Activated naive CD8-positive, alpha-beta T cell treated with anti-CD3 and anti-CD28 coated beads for 36 hours (primary cell): ENCODE data around the gene KLRG1. TPM values are rescaled to one million over a fixed set of nuclear protein-coding genes. Genes with fewer than 3 reads are reported as not detected.

Experiments used
- DNase-seq: peaks from one replicate; pipeline ENCODE4 v3.0.0; 2021
- H3K27ac Mint-ChIP-seq: one replicate; pipeline ENCODE4 v1.8.0; 2022; ENCODE audit warnings: mild to moderate bottlenecking, moderate library complexity, mixed read lengths
- H3K27me3 Mint-ChIP-seq: one replicate; pipeline ENCODE4 v1.8.0; 2022; ENCODE audit warnings: mild to moderate bottlenecking, mixed read lengths
- H3K36me3 Mint-ChIP-seq: one replicate; pipeline ENCODE4 v1.8.0; 2021; ENCODE audit warnings: mild to moderate bottlenecking, mixed read lengths
- H3K4me1 Mint-ChIP-seq: one replicate; pipeline ENCODE4 v1.8.0; 2021; ENCODE audit warnings: mixed read lengths
- H3K4me3 Mint-ChIP-seq: one replicate; pipeline ENCODE4 v1.8.0; 2022; ENCODE audit warnings: mild to moderate bottlenecking, moderate library complexity, mixed read lengths
- H3K9me3 Mint-ChIP-seq: one replicate; pipeline ENCODE4 v1.8.0; 2022; ENCODE audit warnings: mixed read lengths
- total RNA-seq, 2 experiments: library from RNA; stranded (reverse); gene quantifications; one replicate each; pipeline ENCODE4 v1.2.3, GENCODE V29; 2021

Gene KLRG1
- 1 to 10 TPM; 2.2 to 3.7 TPM for total RNA-seq

- H3K27ac Mint-ChIP-seq: peak within 1 kb of the TSS; percentile 4
- no peak within 1 kb of the TSS for H3K4me3 Mint-ChIP-seq
- peaks cover 10% of the 10 kb centered on the region for H3K36me3 Mint-ChIP-seq
- H3K27me3 Mint-ChIP-seq: no peaks in the 10 kb centered on the region
- peaks cover 56% of the 10 kb centered on the region for H3K4me1 Mint-ChIP-seq
- no peak for DNase-seq
- H3K9me3 Mint-ChIP-seq: no peaks in the 10 kb centered on the region
Observed at GRCh38 chr12:8989413-8989812, at the start of gene KLRG1. TSS of gene KLRG1 (plus strand) at chr12:8989546. CDS start at chr12:8989636, 90 bp downstream.

- H3K27ac Mint-ChIP-seq: peak overlapping the region; percentile 22
- peaks cover 20% of the 10 kb centered on the region for H3K36me3 Mint-ChIP-seq
- peaks cover 9% of the 10 kb centered on the region for H3K4me1 Mint-ChIP-seq
- no peak for DNase-seq
- H3K4me3 Mint-ChIP-seq: no peak overlapping the region
- H3K9me3 Mint-ChIP-seq: no peaks in the 10 kb centered on the region
- H3K27me3 Mint-ChIP-seq: no peaks in the 10 kb centered on the region
Observed at GRCh38 chr12:8941691-8942478, 47.5 kb upstream of the KLRG1 start.

- H3K27ac Mint-ChIP-seq: peak overlapping the region; percentile 12
- no peaks in the 10 kb centered on the region for H3K9me3 Mint-ChIP-seq
- H3K4me3 Mint-ChIP-seq: no peak overlapping the region
- peaks cover 28% of the 10 kb centered on the region for H3K36me3 Mint-ChIP-seq
- no peak for DNase-seq
- H3K4me1 Mint-ChIP-seq: peaks cover 16% of the 10 kb centered on the region
- no peaks in the 10 kb centered on the region for H3K27me3 Mint-ChIP-seq
Observed at GRCh38 chr12:8943565-8944186, 45.7 kb upstream of the KLRG1 start.

- peaks cover 37% of the 10 kb centered on the region for H3K36me3 Mint-ChIP-seq
- no peaks in the 10 kb centered on the region for H3K27me3 Mint-ChIP-seq
- H3K9me3 Mint-ChIP-seq: no peaks in the 10 kb centered on the region
- H3K27ac Mint-ChIP-seq: peak overlapping the region; percentile 78
- peak overlapping the region; percentile 100 for H3K4me3 Mint-ChIP-seq
- peaks cover 22% of the 10 kb centered on the region for H3K4me1 Mint-ChIP-seq
- DNase-seq: no peak
Observed at GRCh38 chr12:8946733-8947132, 42.6 kb upstream of the KLRG1 start.

- peaks cover 40% of the 10 kb centered on the region for H3K36me3 Mint-ChIP-seq
- H3K4me3 Mint-ChIP-seq: peak overlapping the region; percentile 100
- peaks cover 3% of the 10 kb centered on the region for H3K9me3 Mint-ChIP-seq
- peaks cover 31% of the 10 kb centered on the region for H3K4me1 Mint-ChIP-seq
- peak overlapping the region; percentile 50 for H3K27ac Mint-ChIP-seq
- no peaks in the 10 kb centered on the region for H3K27me3 Mint-ChIP-seq
- DNase-seq: no peak
Observed at GRCh38 chr12:8947737-8948136, 41.6 kb upstream of the KLRG1 start.

- Mint-ChIP-seq H3K9me3 (peaks cover 8% of the 10 kb centered on the region), H3K4me3 (peak overlapping the region; percentile 100), H3K4me1 (peaks cover 42% of the 10 kb centered on the region), H3K36me3 (peaks cover 47% of the 10 kb centered on the region), H3K27ac (peak overlapping the region; percentile 98), H3K27me3 (no peaks in the 10 kb centered on the region)
- no peak for DNase-seq
Observed at GRCh38 chr12:8948701-8949341, 40.5 kb upstream of the KLRG1 start.

GRCh38 chr12:8949342-8950220, 39.8 kb upstream of the KLRG1 start, which contains the start of gene M6PR:
TSS of gene M6PR (minus strand) at chr12:8949645. CDS start at chr12:8946404, 3,241 bp downstream.
- Mint-ChIP-seq H3K9me3 (peaks cover 8% of the 10 kb centered on the region), H3K27ac (peak within 1 kb of the TSS; percentile 98), H3K4me1 (peaks cover 49% of the 10 kb centered on the region), H3K27me3 (no peaks in the 10 kb centered on the region), H3K4me3 (peak within 1 kb of the TSS; percentile 100), H3K36me3 (peaks cover 51% of the 10 kb centered on the region)
- peak; percentile 96 for DNase-seq

- H3K27ac Mint-ChIP-seq: peak overlapping the region; percentile 98
- H3K27me3 Mint-ChIP-seq: no peaks in the 10 kb centered on the region
- peak overlapping the region; percentile 100 for H3K4me3 Mint-ChIP-seq
- peaks cover 50% of the 10 kb centered on the region for H3K4me1 Mint-ChIP-seq
- H3K36me3 Mint-ChIP-seq: peaks cover 53% of the 10 kb centered on the region
- DNase-seq: no peak
- H3K9me3 Mint-ChIP-seq: peaks cover 8% of the 10 kb centered on the region
Observed at GRCh38 chr12:8950221-8950527, 39.2 kb upstream of the KLRG1 start.

- peak overlapping the region; percentile 98 for H3K27ac Mint-ChIP-seq
- peaks cover 50% of the 10 kb centered on the region for H3K4me1 Mint-ChIP-seq
- DNase-seq: no peak
- H3K36me3 Mint-ChIP-seq: peaks cover 52% of the 10 kb centered on the region
- peaks cover 8% of the 10 kb centered on the region for H3K9me3 Mint-ChIP-seq
- peak overlapping the region; percentile 100 for H3K4me3 Mint-ChIP-seq
- H3K27me3 Mint-ChIP-seq: no peaks in the 10 kb centered on the region
Observed at GRCh38 chr12:8950702-8951478, 38.5 kb upstream of the KLRG1 start.

GRCh38 chr12:8951744-8952143, 37.6 kb upstream of the KLRG1 start:
- peak overlapping the region; percentile 91 for H3K27ac Mint-ChIP-seq
- no peaks in the 10 kb centered on the region for H3K27me3 Mint-ChIP-seq
- peaks cover 8% of the 10 kb centered on the region for H3K9me3 Mint-ChIP-seq
- H3K36me3 Mint-ChIP-seq: peaks cover 54% of the 10 kb centered on the region
- peaks cover 42% of the 10 kb centered on the region for H3K4me1 Mint-ChIP-seq
- DNase-seq: peak; percentile 38
- peak overlapping the region; percentile 75 for H3K4me3 Mint-ChIP-seq

GRCh38 chr12:8953773-8954402, 35.5 kb upstream of the KLRG1 start:
- peak overlapping the region; percentile 47 for H3K4me3 Mint-ChIP-seq
- H3K27me3 Mint-ChIP-seq: no peaks in the 10 kb centered on the region
- peaks cover 48% of the 10 kb centered on the region for H3K36me3 Mint-ChIP-seq
- peak; percentile 46 for DNase-seq
- H3K9me3 Mint-ChIP-seq: peaks cover 8% of the 10 kb centered on the region
- peak overlapping the region; percentile 79 for H3K27ac Mint-ChIP-seq
- peaks cover 36% of the 10 kb centered on the region for H3K4me1 Mint-ChIP-seq

GRCh38 chr12:8956073-8956472, 33.3 kb upstream of the KLRG1 start:
- H3K4me3 Mint-ChIP-seq: no peak overlapping the region
- H3K9me3 Mint-ChIP-seq: peaks cover 8% of the 10 kb centered on the region
- H3K27ac Mint-ChIP-seq: no peak overlapping the region
- no peak for DNase-seq
- H3K36me3 Mint-ChIP-seq: peaks cover 44% of the 10 kb centered on the region
- no peaks in the 10 kb centered on the region for H3K27me3 Mint-ChIP-seq
- peaks cover 49% of the 10 kb centered on the region for H3K4me1 Mint-ChIP-seq

GRCh38 chr12:8956772-8957171, 32.6 kb upstream of the KLRG1 start:
- Mint-ChIP-seq H3K27me3 (no peaks in the 10 kb centered on the region), H3K27ac (no peak overlapping the region), H3K4me1 (peaks cover 44% of the 10 kb centered on the region), H3K36me3 (peaks cover 43% of the 10 kb centered on the region), H3K9me3 (peaks cover 8% of the 10 kb centered on the region), H3K4me3 (no peak overlapping the region)
- no peak for DNase-seq

GRCh38 chr12:8957561-8957960, 31.8 kb upstream of the KLRG1 start:
- no peak for DNase-seq
- Mint-ChIP-seq H3K27ac (no peak overlapping the region), H3K4me1 (peaks cover 37% of the 10 kb centered on the region), H3K9me3 (peaks cover 7% of the 10 kb centered on the region), H3K4me3 (no peak overlapping the region), H3K36me3 (peaks cover 46% of the 10 kb centered on the region), H3K27me3 (no peaks in the 10 kb centered on the region)
